HEK293 (cell line): ENCODE results near the gene NTF4.

Experiments used
- ATF2 ChIP-seq: fragments of 450-650 bp; formaldehyde crosslinking; IDR thresholded peaks from 2 replicates; pipeline ENCODE4 v1.5.1; 2016; ENCODE audit warnings: missing biosample characterization, missing genetic modification characterization, low read depth
- GLIS2 ChIP-seq: fragments of 450-650 bp; formaldehyde crosslinking; IDR thresholded peaks from 2 replicates; pipeline ENCODE4 v1.5.1; 2016; ENCODE audit warnings: missing biosample characterization, missing genetic modification characterization
- HOXC10 ChIP-seq: sonication (generic); formaldehyde crosslinking; IDR thresholded peaks from 2 replicates; pipeline ENCODE4 v1.8.1; 2023; ENCODE audit warnings: mild to moderate bottlenecking, missing genetic modification reagents
- MZF1 ChIP-seq: fragments of 450-650 bp; formaldehyde crosslinking; IDR thresholded peaks from 2 replicates; pipeline ENCODE4 v1.5.1; 2017; ENCODE audit warnings: missing biosample characterization, missing genetic modification characterization, borderline replicate concordance
- PRDM2 ChIP-seq: fragments of 450-650 bp; formaldehyde crosslinking; IDR thresholded peaks from 2 replicates; pipeline ENCODE4 v1.5.1; 2016; ENCODE audit warnings: missing biosample characterization, missing genetic modification characterization, borderline replicate concordance
- SCRT2 ChIP-seq: fragments of 450-650 bp; formaldehyde crosslinking; IDR thresholded peaks from 2 replicates; pipeline ENCODE4 v1.5.1; 2016; ENCODE audit warnings: missing biosample characterization, missing genetic modification characterization
- ZBTB11 ChIP-seq: fragments of 450-650 bp; formaldehyde crosslinking; conservative IDR thresholded peaks from 2 replicates; pipeline ENCODE4 v1.5.1; 2016; ENCODE audit warnings: low read depth, missing biosample characterization, missing genetic modification characterization
- ZBTB48 ChIP-seq: fragments of 450-650 bp; formaldehyde crosslinking; IDR thresholded peaks from 2 replicates; pipeline ENCODE4 v1.5.1; 2016; ENCODE audit warnings: missing biosample characterization, missing genetic modification characterization
- ZEB2 ChIP-seq: fragments of 450-650 bp; formaldehyde crosslinking; IDR thresholded peaks from 2 replicates; pipeline ENCODE4 v1.5.1; 2016; ENCODE audit warnings: missing biosample characterization, missing genetic modification characterization
- ZNF114 ChIP-seq: fragments of 450-650 bp; formaldehyde crosslinking; IDR thresholded peaks from 2 replicates; pipeline ENCODE4 v1.5.0; 2017; ENCODE audit warnings: missing biosample characterization, missing genetic modification characterization
- ZNF132 ChIP-seq: fragments of 450-650 bp; formaldehyde crosslinking; IDR thresholded peaks from 2 replicates; pipeline ENCODE4 v1.5.1; 2017; ENCODE audit warnings: missing biosample characterization, missing genetic modification characterization, borderline replicate concordance
- ZNF155 ChIP-seq: fragments of 450-650 bp; formaldehyde crosslinking; IDR thresholded peaks from 2 replicates; pipeline ENCODE4 v1.5.1; 2016; ENCODE audit warnings: missing biosample characterization, missing genetic modification characterization
- ZNF280D ChIP-seq: fragments of 450-650 bp; formaldehyde crosslinking; IDR thresholded peaks from 2 replicates; pipeline ENCODE4 v1.5.1; 2016; ENCODE audit warnings: missing biosample characterization, missing genetic modification characterization
- ZNF350 ChIP-seq: fragments of 450-650 bp; formaldehyde crosslinking; IDR thresholded peaks from 2 replicates; pipeline ENCODE4 v1.5.0; 2017; ENCODE audit warnings: missing biosample characterization, mild to moderate bottlenecking, missing genetic modification characterization
- ZNF362 ChIP-seq: fragments of 450-650 bp; formaldehyde crosslinking; IDR thresholded peaks from 2 replicates; pipeline ENCODE4 v1.5.1; 2016; ENCODE audit warnings: missing biosample characterization, missing genetic modification characterization
- ZNF394 ChIP-seq: fragments of 450-650 bp; formaldehyde crosslinking; IDR thresholded peaks from 2 replicates; pipeline ENCODE4 v1.5.1; 2016; ENCODE audit warnings: missing biosample characterization, missing genetic modification characterization, mild to moderate bottlenecking, moderate library complexity, borderline replicate concordance
- ZNF404 ChIP-seq: fragments of 450-650 bp; formaldehyde crosslinking; IDR thresholded peaks from 2 replicates; pipeline ENCODE4 v1.5.1; 2017; ENCODE audit warnings: missing biosample characterization, missing genetic modification characterization
- ZNF488 ChIP-seq: fragments of 450-650 bp; formaldehyde crosslinking; IDR thresholded peaks from 2 replicates; pipeline ENCODE4 v1.5.1; 2016; ENCODE audit warnings: missing biosample characterization, missing genetic modification characterization
- ZNF623 ChIP-seq: fragments of 450-650 bp; formaldehyde crosslinking; IDR thresholded peaks from 2 replicates; pipeline ENCODE4 v1.5.1; 2016; ENCODE audit warnings: missing biosample characterization, missing genetic modification characterization
- ZNF629 ChIP-seq: fragments of 450-650 bp; formaldehyde crosslinking; IDR thresholded peaks from 2 replicates; pipeline ENCODE4 v1.5.1; 2017; ENCODE audit warnings: missing biosample characterization, missing genetic modification characterization
- ZNF658 ChIP-seq: fragments of 450-650 bp; formaldehyde crosslinking; IDR thresholded peaks from 2 replicates; pipeline ENCODE4; 2016; ENCODE audit warnings: missing biosample characterization, missing genetic modification characterization
- ZNF701 ChIP-seq: fragments of 450-650 bp; formaldehyde crosslinking; IDR thresholded peaks from 2 replicates; pipeline ENCODE4 v1.5.1; 2016; ENCODE audit warnings: missing biosample characterization, missing genetic modification characterization
- ZNF777 ChIP-seq: fragments of 450-650 bp; formaldehyde crosslinking; IDR thresholded peaks from 2 replicates; pipeline ENCODE4 v1.5.1; 2017; ENCODE audit warnings: missing biosample characterization, missing genetic modification characterization, borderline replicate concordance

Gene NTF4

GRCh38 chr19:49085020-49085867 lies 20.6 kb upstream of the NTF4 start, which contains the start of gene SNRNP70 (continued):
- TF ChIP-seq PRDM2 (no peak), ZBTB48 (tag by site-specific recombination) (peak; percentile 80; the same call in 1 of the 2 replicates), ZNF623 (tag by site-specific recombination) (0 out of 2 replicates have a peak, but pooled peaks have one; percentile 23), MZF1 (tag by site-specific recombination) (no peak), ZNF658 (no peak), ZNF350 (tag by site-specific recombination) (no peak), ZNF404 (no peak), ZBTB11 (peak; percentile 67), ATF2 (tag by site-specific recombination) (no peak), ZNF132 (no peak), HOXC10 (CRISPR knock-in tag) (no peak), SCRT2 (peak; percentile 82), ZNF114 (tag by site-specific recombination) (no peak), ZNF155 (tag by site-specific recombination) (no peak), ZNF777 (tag by site-specific recombination) (peak; percentile 70; the same call in 1 of the 2 replicates), ZNF280D (peak; percentile 95), ZEB2 (peak; percentile 42; the same call in 1 of the 2 replicates), GLIS2 (tag by site-specific recombination) (peak; percentile 98), ZNF362 (tag by site-specific recombination) (no peak), ZNF488 (tag by site-specific recombination) (no peak; the same call in 1 of the 2 replicates), ZNF629 (tag by site-specific recombination) (peak; percentile 46), ZNF701 (tag by site-specific recombination) (no peak), ZNF394 (tag by site-specific recombination) (no peak)
